GM21619 (cell line): ENCODE data around the gene LIN7A.
"Not testable (repeated sequence)": the region's sequence is repeated elsewhere in the genome, so short reads cannot be mapped to it uniquely, and the experiment has no call there.

Experiments used
- ATAC-seq: cut with Tn5 transposase; IDR thresholded peaks from one replicate; pipeline ENCODE4 v1.9.1; 2021; ENCODE audit not compliant: unreplicated experiment

LIN7A gene

GRCh38 chr12:80813820-80814219, 123.9 kb downstream of the LIN7A start:
- peak; percentile 34 for ATAC-seq

- no peak for ATAC-seq
Observed at GRCh38 chr12:80811957-80812708, 125.6 kb downstream of the LIN7A start.

- no peak for ATAC-seq
Observed at GRCh38 chr12:80810874-80811273, 126.9 kb downstream of the LIN7A start.

- ATAC-seq: peak; percentile 89
Observed at GRCh38 chr12:80807640-80808288, 130.0 kb downstream of the LIN7A start.

- no peak for ATAC-seq
Observed at GRCh38 chr12:80805106-80805505, 132.6 kb downstream of the LIN7A start.

- peak; percentile 90 for ATAC-seq
Observed at GRCh38 chr12:80802652-80803400, 134.9 kb downstream of the LIN7A start.

- no peak for ATAC-seq
Observed at GRCh38 chr12:80798281-80798680, 139.5 kb downstream of the LIN7A start.

- ATAC-seq: no peak
Observed at GRCh38 chr12:80794551-80794950, 143.2 kb downstream of the LIN7A start.

GRCh38 chr12:80792861-80793260, 144.9 kb downstream of the LIN7A start:
- no peak for ATAC-seq

GRCh38 chr12:80791863-80792262, 145.9 kb downstream of the LIN7A start:
- ATAC-seq: no peak

- not testable (repeated sequence) for ATAC-seq
Observed at GRCh38 chr12:80788407-80788806, 149.3 kb downstream of the LIN7A start.

- not testable (repeated sequence) for ATAC-seq
Observed at GRCh38 chr12:80782963-80783470, 154.7 kb downstream of the LIN7A start.

GRCh38 chr12:80781313-80781712, 156.4 kb downstream of the LIN7A start:
- no peak for ATAC-seq

- ATAC-seq: no peak
Observed at GRCh38 chr12:80780746-80781145, 157.0 kb downstream of the LIN7A start.

- ATAC-seq: peak; percentile 98
Observed at GRCh38 chr12:80778005-80778541, 159.7 kb downstream of the LIN7A start.

GRCh38 chr12:80777587-80777986, 160.1 kb downstream of the LIN7A start:
- no peak for ATAC-seq

- ATAC-seq: no peak
Observed at GRCh38 chr12:80776706-80777105, 161.0 kb downstream of the LIN7A start.

- no peak for ATAC-seq
Observed at GRCh38 chr12:80770958-80771357, 166.8 kb downstream of the LIN7A start.

GRCh38 chr12:80769553-80770140, 168.1 kb downstream of the LIN7A start:
- ATAC-seq: no peak

GRCh38 chr12:80766897-80767296, 170.8 kb downstream of the LIN7A start:
- ATAC-seq: peak; percentile 94

- ATAC-seq: no peak
Observed at GRCh38 chr12:80766210-80766609, 171.5 kb downstream of the LIN7A start.
